PFSK-1 (cell line): ENCODE measurements around the gene FOXK2.
A peak's percentile ranks its signal among the peaks of the same experiment; 100 is the strongest.

Experiments used
- FOXP2 ChIP-seq: optimal IDR thresholded peaks from 2 replicates; pipeline ENCODE3; 2011; ENCODE audit warnings: borderline replicate concordance, control low read depth, inconsistent platforms; ENCODE audit not compliant: insufficient read depth; ENCODE audit errors: extremely low read length, extremely low read depth
- POLR2AphosphoS5 ChIP-seq: IDR thresholded peaks from 2 replicates; pipeline ENCODE4 v1.6.1; 2012; ENCODE audit warnings: low read depth, mild to moderate bottlenecking, control low read depth, low read length, moderate library complexity
- SIN3A ChIP-seq: IDR thresholded peaks from 2 replicates; pipeline ENCODE4 v1.6.1; 2012; ENCODE audit warnings: mild to moderate bottlenecking, low read length, moderate library complexity, borderline replicate concordance; ENCODE audit not compliant: insufficient read depth
- TAF1 ChIP-seq: IDR thresholded peaks from 2 replicates; pipeline ENCODE4 v1.6.1; 2012; ENCODE audit warnings: low read length, control low read depth, borderline replicate concordance; ENCODE audit not compliant: insufficient read depth
- TF ChIP-seq, protein P1 (sequence below), 2 experiments: IDR thresholded peaks; 2 replicates each; pipeline versions ENCODE4 v1.6.1 to v1.8.0; 2011 to 2012; ENCODE audit warnings: low read depth in 2 of 2, low read length in 2 of 2, control low read depth in 1 of 2, inconsistent platforms in 1 of 2, mild to moderate bottlenecking in 1 of 2, moderate library complexity in 1 of 2; ENCODE audit not compliant: insufficient read depth in 1 of 2

The FOXK2 gene

DNA sequence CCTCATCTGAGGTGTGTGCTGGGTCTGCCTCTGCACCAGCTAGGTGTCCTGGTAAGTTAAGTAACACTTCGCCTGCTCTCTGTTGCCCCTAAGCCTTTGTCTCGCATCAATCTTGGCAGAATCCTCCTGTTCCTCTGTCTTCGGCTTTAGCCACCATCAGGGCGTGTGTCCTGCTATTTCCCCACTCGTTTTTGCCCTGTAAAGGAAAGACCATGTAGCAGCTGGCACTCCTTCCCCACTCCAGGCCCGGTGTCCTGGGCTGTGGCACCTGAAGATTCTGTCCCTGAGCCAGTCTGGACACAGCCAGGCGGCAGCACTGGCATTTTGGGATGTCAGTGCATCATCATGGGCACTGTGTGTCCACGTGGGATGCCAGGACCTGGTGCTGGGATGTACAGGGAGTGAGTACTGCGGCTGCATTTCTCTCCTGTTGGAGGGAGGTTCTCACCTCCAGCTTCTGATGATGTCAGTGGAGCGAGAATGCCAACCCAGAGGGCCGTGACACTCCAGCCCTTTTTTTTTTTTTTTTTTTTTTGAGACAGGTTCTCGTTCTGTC is 26.2 kb upstream of the FOXK2 start:
- TF ChIP-seq POLR2AphosphoS5 (no peak), TAF1 (no peak), SIN3A (no peak), FOXP2 (no peak)
- TF ChIP-seq, protein P1, sequence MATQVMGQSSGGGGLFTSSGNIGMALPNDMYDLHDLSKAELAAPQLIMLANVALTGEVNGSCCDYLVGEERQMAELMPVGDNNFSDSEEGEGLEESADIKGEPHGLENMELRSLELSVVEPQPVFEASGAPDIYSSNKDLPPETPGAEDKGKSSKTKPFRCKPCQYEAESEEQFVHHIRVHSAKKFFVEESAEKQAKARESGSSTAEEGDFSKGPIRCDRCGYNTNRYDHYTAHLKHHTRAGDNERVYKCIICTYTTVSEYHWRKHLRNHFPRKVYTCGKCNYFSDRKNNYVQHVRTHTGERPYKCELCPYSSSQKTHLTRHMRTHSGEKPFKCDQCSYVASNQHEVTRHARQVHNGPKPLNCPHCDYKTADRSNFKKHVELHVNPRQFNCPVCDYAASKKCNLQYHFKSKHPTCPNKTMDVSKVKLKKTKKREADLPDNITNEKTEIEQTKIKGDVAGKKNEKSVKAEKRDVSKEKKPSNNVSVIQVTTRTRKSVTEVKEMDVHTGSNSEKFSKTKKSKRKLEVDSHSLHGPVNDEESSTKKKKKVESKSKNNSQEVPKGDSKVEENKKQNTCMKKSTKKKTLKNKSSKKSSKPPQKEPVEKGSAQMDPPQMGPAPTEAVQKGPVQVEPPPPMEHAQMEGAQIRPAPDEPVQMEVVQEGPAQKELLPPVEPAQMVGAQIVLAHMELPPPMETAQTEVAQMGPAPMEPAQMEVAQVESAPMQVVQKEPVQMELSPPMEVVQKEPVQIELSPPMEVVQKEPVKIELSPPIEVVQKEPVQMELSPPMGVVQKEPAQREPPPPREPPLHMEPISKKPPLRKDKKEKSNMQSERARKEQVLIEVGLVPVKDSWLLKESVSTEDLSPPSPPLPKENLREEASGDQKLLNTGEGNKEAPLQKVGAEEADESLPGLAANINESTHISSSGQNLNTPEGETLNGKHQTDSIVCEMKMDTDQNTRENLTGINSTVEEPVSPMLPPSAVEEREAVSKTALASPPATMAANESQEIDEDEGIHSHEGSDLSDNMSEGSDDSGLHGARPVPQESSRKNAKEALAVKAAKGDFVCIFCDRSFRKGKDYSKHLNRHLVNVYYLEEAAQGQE (IDR thresholded peaks at IDR 0.05; ENCODE audit: insufficient read depth in 1 of 2, low read depth in 2 of 2, low read length in 2 of 2) = no peak

GRCh38 chr17:82494236-82495055 is 25.1 kb upstream of the FOXK2 start:
- TF ChIP-seq FOXP2 = peak; percentile 33
- TF ChIP-seq SIN3A = 0 out of 2 replicates have a peak, but pooled peaks have one; percentile 18
- no peak for TF ChIP-seq TAF1

DNA sequence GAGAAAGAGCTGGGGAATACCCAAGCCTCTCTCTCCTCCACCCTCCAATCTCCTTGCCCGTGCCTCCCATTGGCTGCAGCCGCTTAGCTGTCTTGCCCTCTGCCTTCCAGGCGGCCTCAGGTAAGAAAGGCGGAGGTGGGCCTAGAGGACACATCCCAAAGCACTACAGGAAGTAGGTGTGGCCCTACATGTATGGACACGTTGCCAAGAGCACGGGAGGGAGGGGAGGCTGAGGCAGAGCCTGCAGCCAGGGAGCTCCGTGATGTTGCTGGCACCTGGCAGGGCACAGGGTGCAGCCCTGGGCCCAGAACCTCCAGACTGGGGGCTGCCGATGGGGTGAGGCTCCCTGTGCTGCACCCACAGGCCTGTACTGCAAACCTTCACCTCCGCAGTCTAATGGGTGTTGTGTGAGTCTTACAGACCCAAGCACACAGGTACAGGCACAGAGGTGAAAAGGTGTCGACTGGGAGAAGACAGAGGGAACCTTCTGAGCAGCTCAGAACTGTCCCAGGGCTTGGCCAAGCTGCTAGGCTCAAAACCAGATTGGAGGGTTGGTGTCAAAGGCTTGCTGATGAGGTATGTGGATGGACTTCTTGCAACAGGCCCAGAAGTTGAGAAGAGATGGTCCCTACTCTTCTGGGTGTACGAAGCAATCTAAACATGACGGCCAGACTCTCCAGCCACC is 23.5 kb upstream of the FOXK2 start:
- TF ChIP-seq, protein P1 (IDR thresholded peaks at IDR 0.05; ENCODE audit: insufficient read depth in 1 of 2, low read depth in 2 of 2, low read length in 2 of 2) = no peak
- TF ChIP-seq TAF1 (no peak), SIN3A (no peak), POLR2AphosphoS5 (no peak), FOXP2 (no peak)

DNA sequence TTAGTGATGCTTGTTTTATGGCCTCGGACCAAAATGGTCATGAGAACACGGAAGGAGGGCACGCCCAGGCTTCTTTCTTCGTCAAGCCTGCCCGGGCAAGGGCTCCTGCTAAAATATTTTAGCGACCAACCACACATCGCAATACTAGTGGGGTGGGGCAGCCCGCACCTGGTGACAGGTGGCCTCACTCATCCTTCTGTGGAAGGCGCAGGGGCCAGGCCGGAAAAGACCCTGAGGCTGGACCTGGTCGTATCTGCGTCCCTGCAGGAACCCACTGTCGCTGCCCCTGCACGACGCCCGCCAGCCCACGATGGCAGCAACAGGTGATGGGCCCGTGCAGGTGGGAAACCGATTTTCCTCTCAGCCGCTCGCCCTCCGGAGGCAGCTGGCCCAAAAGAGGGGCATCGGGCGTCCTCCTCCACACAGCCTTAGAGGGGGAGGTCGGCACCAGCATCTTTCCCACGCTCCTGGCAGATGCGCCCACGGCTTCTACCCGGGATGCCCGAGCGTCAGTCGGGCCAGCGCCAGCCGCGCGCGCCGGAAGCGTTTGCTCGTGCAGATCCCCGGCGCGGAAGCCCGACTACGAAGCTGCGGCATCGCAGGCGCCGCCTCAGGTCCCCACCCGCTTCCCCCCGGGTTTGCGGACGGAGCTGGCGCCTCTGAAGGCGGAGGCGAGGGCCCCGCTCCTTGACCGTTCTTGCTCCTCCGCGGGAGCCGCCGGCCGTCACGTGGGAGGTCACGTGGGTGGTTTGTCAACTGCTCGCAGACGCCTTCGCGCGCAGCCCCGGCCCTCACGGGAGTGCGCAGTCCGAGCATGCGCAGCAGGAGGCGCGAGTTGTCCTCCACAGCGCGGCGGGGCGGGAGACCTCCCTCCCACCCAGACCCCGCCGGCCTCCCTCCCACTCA is 22.8 kb upstream of the FOXK2 start:
- TF ChIP-seq, protein P1 (IDR thresholded peaks at IDR 0.05; ENCODE audit: insufficient read depth in 1 of 2, low read depth in 2 of 2, low read length in 2 of 2) = no peak
- TF ChIP-seq TAF1 = peak; percentile 50; the same call in 1 of the 2 replicates
- peak; percentile 84 for TF ChIP-seq POLR2AphosphoS5
- peak; percentile 62; the same call in 1 of the 2 replicates for TF ChIP-seq SIN3A
- TF ChIP-seq FOXP2 = peak; percentile 96
